ENCODE data around the gene SQSTM1. TPM values are rescaled to one million over a fixed set of nuclear protein-coding genes. Genes with fewer than 3 reads are reported as not detected.
A peak's percentile ranks its signal among the peaks of the same experiment; 100 is the strongest.

The SQSTM1 gene
- polyA plus RNA-seq, 2 donors, result 94.8 to 111 TPM

DNA sequence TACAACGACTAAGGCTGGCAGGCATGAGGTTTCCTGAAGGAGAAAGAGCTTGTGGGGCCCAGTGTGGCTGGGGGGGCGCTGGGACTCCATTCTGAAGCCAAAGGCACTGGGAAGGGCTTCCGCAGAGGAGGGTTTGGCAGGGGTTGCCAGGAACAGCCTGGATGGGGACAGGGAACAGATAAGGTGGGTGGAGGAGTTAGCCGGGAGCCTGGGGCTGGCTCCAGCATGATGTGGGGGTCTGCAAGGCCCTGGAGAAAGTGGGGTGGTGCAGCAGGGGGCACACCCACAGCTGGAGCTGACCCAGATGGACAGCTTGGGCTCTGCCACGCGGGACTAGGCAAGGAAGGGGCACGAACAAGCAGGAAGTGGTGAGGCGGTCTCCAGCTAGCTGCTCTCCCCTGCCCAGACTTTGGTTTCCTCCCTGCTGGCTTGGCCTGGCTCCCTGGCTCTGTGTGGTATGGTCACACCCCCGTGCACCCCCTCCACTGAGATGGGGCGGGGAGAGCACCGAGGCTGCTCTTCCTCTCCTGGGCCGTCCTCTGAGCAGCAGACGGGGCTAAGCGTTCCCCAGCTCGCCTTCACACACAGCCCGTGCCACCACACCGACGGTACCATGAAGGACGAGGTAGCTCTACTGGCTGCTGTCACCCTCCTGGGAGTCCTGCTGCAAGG, 27.1 kb upstream of the SQSTM1 start, which contains the start of gene LTC4S:
Gene LTC4S, plus strand, starts transcription at position 519 of the 672 bp plus-strand sequence. Its CDS starts 95 bp downstream, at position 614.
- Histone ChIP-seq H3K4me3 (ENCODE audit: low read depth in 1 of 2, low read length in 2 of 2) (peak within 1 kb of the TSS in 1 of 2 donors; percentile 21), H3K9me3 (ENCODE audit: control insufficient read depth in 2 of 2, insufficient read depth in 1 of 2, low read depth in 1 of 2, low read length in 1 of 2) (no peaks in the 10 kb centered on the region), H3K27me3 (ENCODE audit: control insufficient read depth in 1 of 2, insufficient read depth in 2 of 2, low read length in 2 of 2) (no peaks in the 10 kb centered on the region), H3K36me3 (ENCODE audit: control insufficient read depth in 2 of 2, insufficient read depth in 2 of 2, low read length in 1 of 2) (peaks cover 0 to 11% of the 10 kb centered on the region in 2 donors), H3K4me1 (ENCODE audit: control insufficient read depth in 2 of 2, insufficient read depth in 2 of 2, low read length in 1 of 2) (peaks cover 3 to 24% of the 10 kb centered on the region in 2 donors), H3K27ac (ENCODE audit: low read depth in 2 of 2, low read length in 1 of 2) (peak within 1 kb of the TSS; percentile 62 to 66)
- 13 to 23% methylated on average over 19 of the region's 19 CpGs for WGBS, 2 donors

DNA sequence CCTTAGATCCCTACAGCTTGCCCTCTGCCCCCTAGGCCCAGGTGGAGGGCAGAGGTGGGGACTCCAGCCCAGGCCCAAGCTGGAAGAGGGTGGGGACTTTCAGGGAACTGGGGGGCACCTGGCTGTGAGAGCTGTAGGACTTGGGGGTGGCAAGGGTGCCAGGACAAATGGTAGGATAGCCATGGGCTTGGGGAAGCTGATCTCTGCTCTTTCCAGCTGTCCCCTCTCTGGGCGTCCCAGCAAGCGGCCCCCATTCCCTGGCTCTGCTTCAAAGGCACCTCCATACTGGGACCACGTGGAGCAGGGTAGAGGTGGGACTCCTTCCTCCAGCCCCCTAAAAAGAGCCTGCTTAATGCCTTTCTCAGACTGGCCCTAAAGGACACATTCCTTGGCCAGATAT, 26.5 kb upstream of the SQSTM1 start:
- peaks cover 3 to 24% of the 10 kb centered on the region in 2 donors for H3K4me1 ChIP-seq (ENCODE audit: control insufficient read depth in 2 of 2, insufficient read depth in 2 of 2, low read length in 1 of 2)

DNA sequence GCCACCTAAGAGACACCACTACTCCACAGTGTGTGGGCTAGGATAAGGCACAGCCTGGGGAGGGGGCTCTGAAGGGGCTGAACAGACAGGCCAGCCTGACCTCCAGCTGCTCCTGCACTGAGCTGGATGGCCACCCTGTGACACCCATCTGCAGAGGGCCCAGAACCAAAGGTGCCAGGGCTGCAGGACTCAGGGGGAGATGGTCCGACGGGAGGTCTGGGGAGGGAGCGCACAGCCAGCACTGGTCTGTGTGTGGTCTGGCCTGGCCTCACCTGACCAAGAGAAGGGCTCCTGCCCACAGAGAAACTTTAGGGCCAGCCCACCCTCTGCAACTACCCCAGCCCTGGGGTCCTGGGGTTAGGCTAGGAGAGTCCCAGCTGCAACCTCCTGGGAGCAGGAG, 26.1 kb upstream of the SQSTM1 start:
- 66 to 91% methylated on average over 3 of the region's 3 CpGs for WGBS, 2 donors
- Histone ChIP-seq H3K36me3 (ENCODE audit: control insufficient read depth in 2 of 2, insufficient read depth in 2 of 2, low read length in 1 of 2) (peaks cover 0 to 21% of the 10 kb centered on the region in 2 donors), H3K4me1 (ENCODE audit: control insufficient read depth in 2 of 2, insufficient read depth in 2 of 2, low read length in 1 of 2) (peaks cover 3 to 24% of the 10 kb centered on the region in 2 donors), H3K27me3 (ENCODE audit: control insufficient read depth in 1 of 2, insufficient read depth in 2 of 2, low read length in 2 of 2) (no peaks in the 10 kb centered on the region), H3K27ac (ENCODE audit: low read depth in 2 of 2, low read length in 1 of 2) (peak overlapping the region in 1 of 2 donors; percentile 62), H3K4me3 (ENCODE audit: low read depth in 1 of 2, low read length in 2 of 2) (no peak overlapping the region), H3K9me3 (ENCODE audit: control insufficient read depth in 2 of 2, insufficient read depth in 1 of 2, low read depth in 1 of 2, low read length in 1 of 2) (no peaks in the 10 kb centered on the region)

More for the DNA sequence above, 26.5 kb upstream of the SQSTM1 start:
- Histone ChIP-seq H3K9me3 (ENCODE audit: control insufficient read depth in 2 of 2, insufficient read depth in 1 of 2, low read depth in 1 of 2, low read length in 1 of 2) (no peaks in the 10 kb centered on the region), H3K27me3 (ENCODE audit: control insufficient read depth in 1 of 2, insufficient read depth in 2 of 2, low read length in 2 of 2) (no peaks in the 10 kb centered on the region), H3K36me3 (ENCODE audit: control insufficient read depth in 2 of 2, insufficient read depth in 2 of 2, low read length in 1 of 2) (peaks cover 0 to 17% of the 10 kb centered on the region in 2 donors), H3K27ac (ENCODE audit: low read depth in 2 of 2, low read length in 1 of 2) (peak overlapping the region; percentile 40 to 62), H3K4me3 (ENCODE audit: low read depth in 1 of 2, low read length in 2 of 2) (peak overlapping the region in 1 of 2 donors; percentile 21)
- 66 to 72% methylated on average over 3 of the region's 3 CpGs for WGBS, 2 donors

DNA sequence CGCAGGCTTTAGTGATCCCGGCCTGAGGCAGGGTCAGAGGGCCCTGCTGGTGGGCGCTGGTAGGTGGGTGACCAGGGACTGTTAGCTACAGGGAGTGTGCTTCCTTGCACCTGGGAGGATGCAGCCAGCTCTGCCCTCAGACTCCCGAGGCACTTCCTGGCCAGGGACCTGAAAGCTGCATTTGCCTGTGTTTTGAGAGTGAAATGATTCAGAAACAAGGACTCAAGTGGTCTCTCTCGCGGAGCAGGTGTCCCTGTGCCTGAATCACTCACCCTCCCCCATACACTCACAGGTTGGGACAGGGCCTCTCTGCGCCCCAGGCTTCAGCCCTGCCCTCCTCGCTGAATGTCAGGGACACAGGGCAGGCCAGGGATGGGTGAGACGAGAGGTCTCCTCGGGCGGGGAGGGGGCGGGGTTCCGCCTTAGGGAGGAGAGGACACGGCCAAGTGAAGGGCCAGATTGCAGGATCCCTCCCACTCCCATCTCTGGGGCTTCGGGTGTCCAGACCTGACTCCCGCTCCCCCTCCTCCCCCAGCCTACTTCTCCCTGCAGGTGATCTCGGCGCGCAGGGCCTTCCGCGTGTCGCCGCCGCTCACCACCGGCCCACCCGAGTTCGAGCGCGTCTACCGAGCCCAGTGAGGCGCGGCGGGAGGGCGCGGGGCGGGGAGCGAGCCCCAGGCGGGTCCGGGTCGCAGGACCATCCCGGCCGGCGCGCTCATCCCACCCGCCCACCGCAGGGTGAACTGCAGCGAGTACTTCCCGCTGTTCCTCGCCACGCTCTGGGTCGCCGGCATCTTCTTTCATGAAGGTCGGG, 25.4 kb upstream of the SQSTM1 start:
- Histone ChIP-seq H3K27ac (ENCODE audit: low read depth in 2 of 2, low read length in 1 of 2) (peak overlapping the region; percentile 80 to 91), H3K36me3 (ENCODE audit: control insufficient read depth in 2 of 2, insufficient read depth in 2 of 2, low read length in 1 of 2) (peaks cover 0 to 27% of the 10 kb centered on the region in 2 donors), H3K9me3 (ENCODE audit: control insufficient read depth in 2 of 2, insufficient read depth in 1 of 2, low read depth in 1 of 2, low read length in 1 of 2) (no peaks in the 10 kb centered on the region), H3K4me1 (ENCODE audit: control insufficient read depth in 2 of 2, insufficient read depth in 2 of 2, low read length in 1 of 2) (peaks cover 3 to 24% of the 10 kb centered on the region in 2 donors), H3K27me3 (ENCODE audit: control insufficient read depth in 1 of 2, insufficient read depth in 2 of 2, low read length in 2 of 2) (no peaks in the 10 kb centered on the region), H3K4me3 (ENCODE audit: low read depth in 1 of 2, low read length in 2 of 2) (peak overlapping the region; percentile 58 to 74)
- WGBS, 2 donors, result 7 to 8% methylated on average over 45 to 53 of the region's 53 CpGs

GRCh38 chr5:179795863-179796833, 24.6 kb upstream of the SQSTM1 start:
- Histone ChIP-seq H3K27me3 (ENCODE audit: control insufficient read depth in 1 of 2, insufficient read depth in 2 of 2, low read length in 2 of 2) (no peaks in the 10 kb centered on the region), H3K27ac (ENCODE audit: low read depth in 2 of 2, low read length in 1 of 2) (peak overlapping the region; percentile 82 to 91), H3K4me1 (ENCODE audit: control insufficient read depth in 2 of 2, insufficient read depth in 2 of 2, low read length in 1 of 2) (peaks cover 3 to 24% of the 10 kb centered on the region in 2 donors), H3K4me3 (ENCODE audit: low read depth in 1 of 2, low read length in 2 of 2) (peak overlapping the region; percentile 58 to 74), H3K36me3 (ENCODE audit: control insufficient read depth in 2 of 2, insufficient read depth in 2 of 2, low read length in 1 of 2) (peaks cover 2 to 32% of the 10 kb centered on the region in 2 donors), H3K9me3 (ENCODE audit: control insufficient read depth in 2 of 2, insufficient read depth in 1 of 2, low read depth in 1 of 2, low read length in 1 of 2) (no peaks in the 10 kb centered on the region)
- 2% methylated on average over 74 to 113 of the region's 113 CpGs for WGBS, 2 donors

DNA sequence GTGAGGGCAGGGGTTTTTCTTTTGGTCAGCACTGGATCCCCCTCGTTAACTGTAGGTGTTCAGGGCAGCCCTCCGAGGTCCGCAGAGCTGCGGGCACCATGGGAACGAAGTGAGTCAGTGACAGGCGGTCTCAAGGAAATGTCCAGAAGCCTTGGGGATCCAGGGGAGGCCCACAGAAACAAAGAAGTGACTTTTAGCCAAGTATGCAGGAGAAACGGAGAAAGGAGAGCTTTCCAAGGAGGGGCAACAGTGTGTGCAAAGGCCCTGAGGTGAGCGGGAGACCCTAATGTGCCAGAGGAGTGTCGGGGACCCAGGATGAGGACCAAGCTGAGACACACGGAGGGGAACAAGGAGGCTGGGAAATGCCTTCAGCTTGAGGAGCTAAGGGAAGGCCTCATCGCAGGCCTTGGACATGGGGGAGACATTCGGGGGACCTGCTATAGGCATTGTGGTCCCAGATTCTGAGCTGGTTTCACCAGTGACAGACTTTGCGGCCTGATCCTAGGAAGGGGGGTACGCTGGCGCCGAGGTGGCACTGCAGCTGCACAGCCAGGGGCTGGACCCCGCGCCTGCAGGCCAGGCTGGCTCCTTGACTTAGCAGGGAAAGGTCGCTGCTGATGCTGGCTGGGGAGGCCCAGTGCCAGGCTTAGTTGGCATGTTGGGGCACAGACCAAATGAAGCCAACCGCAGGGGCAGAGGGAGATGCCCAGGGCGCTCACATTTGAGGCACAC, 23.7 kb upstream of the SQSTM1 start:
- H3K4me3 ChIP-seq (ENCODE audit: low read depth in 1 of 2, low read length in 2 of 2), result no peak overlapping the region
- H3K4me1 ChIP-seq (ENCODE audit: control insufficient read depth in 2 of 2, insufficient read depth in 2 of 2, low read length in 1 of 2), result peaks cover 3 to 24% of the 10 kb centered on the region in 2 donors
- H3K36me3 ChIP-seq (ENCODE audit: control insufficient read depth in 2 of 2, insufficient read depth in 2 of 2, low read length in 1 of 2), result peaks cover 4 to 34% of the 10 kb centered on the region in 2 donors
- no peaks in the 10 kb centered on the region for H3K27me3 ChIP-seq (ENCODE audit: control insufficient read depth in 1 of 2, insufficient read depth in 2 of 2, low read length in 2 of 2)
- no peaks in the 10 kb centered on the region for H3K9me3 ChIP-seq (ENCODE audit: control insufficient read depth in 2 of 2, insufficient read depth in 1 of 2, low read depth in 1 of 2, low read length in 1 of 2)
- peak overlapping the region; percentile 82 to 91 for H3K27ac ChIP-seq (ENCODE audit: low read depth in 2 of 2, low read length in 1 of 2)
- 67 to 73% methylated on average over 21 of the region's 21 CpGs for WGBS, 2 donors

DNA sequence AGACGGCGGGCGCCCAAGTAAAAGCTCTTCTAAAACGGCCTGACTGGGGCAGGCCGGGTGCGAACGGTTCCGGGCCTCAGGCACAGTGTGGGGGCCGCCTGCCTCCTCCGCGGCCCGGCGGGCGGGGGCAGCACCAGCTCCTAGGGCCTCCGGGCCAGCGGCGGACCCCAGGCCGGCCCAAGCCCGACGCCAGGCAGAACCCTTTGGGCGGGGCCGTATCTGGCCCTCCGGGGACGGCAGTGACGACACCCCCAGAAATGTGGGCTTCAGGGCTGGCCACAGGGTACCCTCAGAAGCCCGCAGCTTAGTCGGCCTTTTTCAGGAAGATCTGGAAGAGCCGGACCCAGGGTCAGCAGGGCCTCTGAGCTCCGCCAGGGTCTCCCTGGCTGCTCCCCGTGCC, 23.0 kb upstream of the SQSTM1 start:
- Histone ChIP-seq H3K4me3 (ENCODE audit: low read depth in 1 of 2, low read length in 2 of 2) (no peak overlapping the region), H3K9me3 (ENCODE audit: control insufficient read depth in 2 of 2, insufficient read depth in 1 of 2, low read depth in 1 of 2, low read length in 1 of 2) (no peaks in the 10 kb centered on the region), H3K27ac (ENCODE audit: low read depth in 2 of 2, low read length in 1 of 2) (no peak overlapping the region), H3K36me3 (ENCODE audit: control insufficient read depth in 2 of 2, insufficient read depth in 2 of 2, low read length in 1 of 2) (peaks cover 4 to 34% of the 10 kb centered on the region in 2 donors), H3K4me1 (ENCODE audit: control insufficient read depth in 2 of 2, insufficient read depth in 2 of 2, low read length in 1 of 2) (peaks cover 3 to 30% of the 10 kb centered on the region in 2 donors), H3K27me3 (ENCODE audit: control insufficient read depth in 1 of 2, insufficient read depth in 2 of 2, low read length in 2 of 2) (no peaks in the 10 kb centered on the region)
- 84 to 87% methylated on average over 26 to 30 of the region's 30 CpGs for whole genome bisulfite sequencing, 2 donors

DNA sequence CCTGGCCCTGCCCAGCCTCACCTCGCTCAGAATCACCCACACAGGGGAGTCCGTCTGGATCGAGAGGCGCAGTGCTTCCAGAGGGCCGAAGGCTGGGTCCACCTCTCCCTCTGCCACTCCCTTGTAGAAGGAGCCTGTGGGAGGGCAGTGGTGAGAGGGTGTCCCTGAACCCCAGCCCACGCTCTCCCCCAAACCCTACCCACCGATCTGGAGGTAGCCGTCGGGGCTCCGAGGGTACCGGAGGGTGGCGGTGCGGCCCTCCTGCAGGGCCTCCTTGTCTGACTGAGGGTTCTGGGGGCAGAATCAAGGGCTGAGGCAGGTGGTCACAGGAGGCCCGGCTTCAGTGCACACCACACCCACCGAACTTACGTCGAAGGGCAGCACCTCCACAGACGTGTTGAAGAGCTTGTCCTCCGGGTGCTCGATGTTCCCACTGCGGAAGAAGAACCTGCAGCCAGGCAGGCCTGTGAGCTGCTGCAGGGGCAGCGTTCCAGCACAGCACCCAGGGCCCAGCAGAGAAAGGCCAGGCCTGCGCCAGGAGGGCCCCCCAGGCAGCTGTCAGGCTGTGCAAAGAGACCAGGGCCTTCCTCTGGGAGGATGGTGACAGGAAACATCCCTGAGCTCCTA, 22.4 kb upstream of the SQSTM1 start:
- 92 to 93% methylated on average over 23 of the region's 23 CpGs for WGBS, 2 donors
- no peaks in the 10 kb centered on the region for H3K9me3 ChIP-seq (ENCODE audit: control insufficient read depth in 2 of 2, insufficient read depth in 1 of 2, low read depth in 1 of 2, low read length in 1 of 2)
- peaks cover 3 to 34% of the 10 kb centered on the region in 2 donors for H3K4me1 ChIP-seq (ENCODE audit: control insufficient read depth in 2 of 2, insufficient read depth in 2 of 2, low read length in 1 of 2)
- H3K27ac ChIP-seq (ENCODE audit: low read depth in 2 of 2, low read length in 1 of 2), result no peak overlapping the region
- no peaks in the 10 kb centered on the region for H3K27me3 ChIP-seq (ENCODE audit: control insufficient read depth in 1 of 2, insufficient read depth in 2 of 2, low read length in 2 of 2)
- H3K4me3 ChIP-seq (ENCODE audit: low read depth in 1 of 2, low read length in 2 of 2), result no peak overlapping the region
- peaks cover 4 to 34% of the 10 kb centered on the region in 2 donors for H3K36me3 ChIP-seq (ENCODE audit: control insufficient read depth in 2 of 2, insufficient read depth in 2 of 2, low read length in 1 of 2)
